SK-N-SH (cell line): ENCODE measurements around the gene TNRC6C. TPM values are rescaled to one million over a fixed set of nuclear protein-coding genes. Genes with fewer than 3 reads are reported as not detected.
"Not testable (repeated sequence)": the region's sequence is repeated elsewhere in the genome, so short reads cannot be mapped to it uniquely, and the experiment has no call there.

Experiments
- CTCF ChIA-PET: fragments of 300-600, 350-600 bp; formaldehyde crosslinking; extraction: SDS; loops from one replicate; lab custom pipeline; 2021; lab: Yijun Ruan, JAX
- POLR2A ChIA-PET: fragments of 350-600 bp; sonication (Branson Sonifier 250); formaldehyde crosslinking; extraction: SDS; loops from one replicate; lab custom pipeline; 2020; ENCODE audit warnings: antibody characterized with exemption, inconsistent platforms; lab: Yijun Ruan, JAX
- DNase-seq: peaks from one replicate; pipeline ENCODE4 v3.0.0; 2012
- H2AFZ ChIP-seq: fragments of 200-600 bp; sonication (generic); 2 replicates; pipeline ENCODE4 v1.8.1; 2016; ENCODE audit warnings: antibody characterized with exemption, mild to moderate bottlenecking, low read depth
- H3F3A ChIP-seq: fragments of 200-600 bp; sonication (generic); replicated peaks from 2 replicates; pipeline ENCODE3; 2016; ENCODE audit warnings: antibody characterized with exemption, mild to moderate bottlenecking; ENCODE audit not compliant: insufficient read depth
- H3K27ac ChIP-seq, 2 experiments: fragments of 200-500 bp in 1 of 2; fragments of 200-600 bp in 1 of 2; sonication (Bioruptor generic) in 1 of 2; sonication (generic), shearing (Covaris generic) in 1 of 2; 2 replicates each; pipeline versions ENCODE4 v1.5.1 to v1.6.1; 2014 to 2016; ENCODE audit warnings: low read depth in 2 of 2, inconsistent platforms in 1 of 2, low read length in 1 of 2, mild to moderate bottlenecking in 1 of 2, mixed read lengths in 1 of 2
- H3K27me3 ChIP-seq: fragments of 200-600 bp; sonication (generic), shearing (Covaris generic); 2 replicates; pipeline ENCODE4 v1.6.1; 2016; ENCODE audit warnings: mixed run types; ENCODE audit not compliant: insufficient read depth
- H3K36me3 ChIP-seq, 2 experiments: fragments of 200-500 bp in 1 of 2; fragments of 200-600 bp in 1 of 2; sonication (Bioruptor generic) in 1 of 2; sonication (generic) in 1 of 2; replicated peaks in 1 of 2; 2 replicates each; pipeline versions ENCODE3 to v1.5.1; 2014 to 2016; ENCODE audit warnings: low read length in 1 of 2, mild to moderate bottlenecking in 1 of 2; ENCODE audit not compliant: insufficient read depth in 2 of 2, control insufficient read depth in 1 of 2
- H3K4me1 ChIP-seq, 2 experiments: fragments of 200-500 bp in 1 of 2; fragments of 200-600 bp in 1 of 2; sonication (Bioruptor generic) in 1 of 2; sonication (generic), shearing (Covaris generic) in 1 of 2; 2 replicates each; pipeline versions ENCODE4 v1.5.1 to v1.6.1; 2014 to 2016; ENCODE audit warnings: low read depth in 1 of 2, low read length in 1 of 2, mixed run types in 1 of 2; ENCODE audit not compliant: insufficient read depth in 2 of 2, control insufficient read depth in 1 of 2
- H3K4me2 ChIP-seq: fragments of 200-600 bp; sonication (generic), shearing (Covaris generic); 2 replicates; pipeline ENCODE4 v1.6.1; 2017; ENCODE audit warnings: mixed run types
- H3K4me3 ChIP-seq, 2 experiments: fragments of 200-500 bp in 1 of 2; fragments of 200-600 bp in 1 of 2; sonication (Bioruptor generic) in 1 of 2; sonication (generic), shearing (Covaris generic) in 1 of 2; 2 replicates each; pipeline versions ENCODE4 v1.5.1 to v1.8.1; 2014 to 2016; ENCODE audit warnings: low read depth in 2 of 2, inconsistent platforms in 1 of 2, low read length in 1 of 2, mild to moderate bottlenecking in 1 of 2, mixed read lengths in 1 of 2, moderate library complexity in 1 of 2
- H3K79me2 ChIP-seq: fragments of 200-600 bp; sonication (generic); 2 replicates; pipeline ENCODE4 v1.8.1; 2017; ENCODE audit warnings: mild to moderate bottlenecking; ENCODE audit not compliant: insufficient read depth
- H3K9ac ChIP-seq: fragments of 200-600 bp; sonication (generic); 2 replicates; pipeline ENCODE4 v1.6.1; 2017; ENCODE audit warnings: mixed run types
- H3K9me2 ChIP-seq: fragments of 200-600 bp; sonication (generic); 2 replicates; pipeline ENCODE4 v1.6.1; 2017; ENCODE audit warnings: mixed run types
- H3K9me3 ChIP-seq: fragments of 200-600 bp; sonication (generic); 2 replicates; pipeline ENCODE4 v1.6.1; 2017; ENCODE audit warnings: mixed run types, mild to moderate bottlenecking, moderate library complexity
- H4K20me1 ChIP-seq: fragments of 200-600 bp; sonication (generic); 2 replicates; pipeline ENCODE4 v1.6.1; 2017; ENCODE audit warnings: mild to moderate bottlenecking, mixed run types; ENCODE audit not compliant: insufficient read depth
- EP300 ChIP-seq, 2 experiments: IDR thresholded peaks; 2 replicates each; pipeline versions ENCODE4 v1.4.0 to v1.6.1; 2012; ENCODE audit warnings: borderline replicate concordance in 1 of 2, low read depth in 1 of 2, low read length in 1 of 2
- FOXJ3 ChIP-seq: sonication (generic); formaldehyde crosslinking; IDR thresholded peaks from 2 replicates; pipeline ENCODE4 v1.5.1; 2020; ENCODE audit warnings: mild to moderate bottlenecking, missing genetic modification reagents
- FOXM1 ChIP-seq: IDR thresholded peaks from 2 replicates; pipeline ENCODE4 v1.4.0; 2012; ENCODE audit warnings: low read depth, mild to moderate bottlenecking
- RAD21 ChIP-seq: IDR thresholded peaks from 2 replicates; pipeline ENCODE4 v1.6.1; 2012; ENCODE audit warnings: mild to moderate bottlenecking, low read length
- REST ChIP-seq: IDR thresholded peaks from 2 replicates; pipeline ENCODE4 v1.6.1; 2012; ENCODE audit warnings: mild to moderate bottlenecking, low read depth, low read length, moderate library complexity
- TEAD4 ChIP-seq: IDR thresholded peaks from 2 replicates; pipeline ENCODE4 v1.4.0; 2012; ENCODE audit warnings: mild to moderate bottlenecking, borderline replicate concordance; ENCODE audit not compliant: insufficient read depth
- WGBS: methylation state at CpG from one replicate; pipeline ENCODE4 v1.1.6; 2017; ENCODE audit warnings: low lambda C conversion rate; 5-methylcytosine and 5-hydroxymethylcytosine counted together
- polyA plus RNA-seq, 3 experiments: library from polyadenylated mRNA; depleted of rRNA; stranded (reverse); fragments of >200 nt; gene quantifications; 2 replicates each; pipeline ENCODE4 v1.2.3, GENCODE V29; 2012
- TF ChIP-seq, protein P1 (sequence below): IDR thresholded peaks from 2 replicates; pipeline ENCODE4; 2012
- TF ChIP-seq, protein P2 (sequence below): IDR thresholded peaks from 2 replicates; pipeline ENCODE4 v1.4.0; 2012; ENCODE audit warnings: low read depth, borderline replicate concordance
- TF ChIP-seq, protein P3 (sequence below): IDR thresholded peaks from 2 replicates; pipeline ENCODE4 v1.4.0; 2012; ENCODE audit warnings: low read depth

TNRC6C gene
- polyA plus RNA-seq, 1 of the 3 experiments (the other 2 are of a cell fraction), result 2.2 TPM

DNA sequence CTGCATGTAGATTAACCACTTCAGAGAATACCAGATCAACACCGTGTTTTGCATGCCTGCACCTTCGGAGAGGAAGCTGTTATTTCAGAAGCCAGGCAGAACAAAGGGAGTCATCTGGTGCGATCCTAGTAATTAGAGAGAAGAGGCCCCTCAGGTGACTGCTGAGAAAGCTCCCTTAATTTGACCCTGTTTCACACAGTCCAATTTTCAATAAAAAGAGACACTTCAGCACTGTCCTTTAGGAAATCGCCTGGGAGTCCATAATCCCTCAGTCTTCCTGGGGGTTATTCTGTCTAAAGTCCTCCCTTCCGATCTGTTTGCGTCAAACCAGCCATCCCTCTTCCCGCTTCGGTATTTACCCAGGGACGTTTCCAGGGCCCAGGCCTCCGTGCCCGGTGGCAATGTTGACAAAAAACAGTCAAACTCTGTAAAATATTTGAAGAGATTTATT lies 23.4 kb upstream of the TNRC6C start:
- ChIA-PET POLR2A (no interaction called here), CTCF (interaction anchor here (1.1 kb wide), 1 partner anchor 13 kb away, joined by 3 read pairs; no protein-coding TSS in a partner anchor)
- Histone ChIP-seq H3K27me3 (peaks cover 26% of the 10 kb centered on the region; the same call in 1 of the 2 replicates), H3K4me3 (no peak overlapping the region), H3K9me2 (no peaks in the 10 kb centered on the region), H2AFZ (no peak overlapping the region), H4K20me1 (no peaks in the 10 kb centered on the region), H3K4me2 (no peak overlapping the region), H3F3A (no peaks in the 10 kb centered on the region), H3K27ac (no peak overlapping the region), H3K79me2 (no peaks in the 10 kb centered on the region), H3K9me3 (no peaks in the 10 kb centered on the region), H3K4me1 (peaks cover 0 to 15% of the 10 kb centered on the region in 2 experiments; a peak in 1 of 4 replicates), H3K9ac (no peak overlapping the region), H3K36me3 (no peaks in the 10 kb centered on the region)
- no peak for TF ChIP-seq EP300 (IDR thresholded peaks at IDR 0.05; ENCODE audit: borderline replicate concordance in 1 of 2, low read depth in 1 of 2, low read length in 1 of 2)
- TF ChIP-seq TEAD4, result no peak
- TF ChIP-seq, protein P1, sequence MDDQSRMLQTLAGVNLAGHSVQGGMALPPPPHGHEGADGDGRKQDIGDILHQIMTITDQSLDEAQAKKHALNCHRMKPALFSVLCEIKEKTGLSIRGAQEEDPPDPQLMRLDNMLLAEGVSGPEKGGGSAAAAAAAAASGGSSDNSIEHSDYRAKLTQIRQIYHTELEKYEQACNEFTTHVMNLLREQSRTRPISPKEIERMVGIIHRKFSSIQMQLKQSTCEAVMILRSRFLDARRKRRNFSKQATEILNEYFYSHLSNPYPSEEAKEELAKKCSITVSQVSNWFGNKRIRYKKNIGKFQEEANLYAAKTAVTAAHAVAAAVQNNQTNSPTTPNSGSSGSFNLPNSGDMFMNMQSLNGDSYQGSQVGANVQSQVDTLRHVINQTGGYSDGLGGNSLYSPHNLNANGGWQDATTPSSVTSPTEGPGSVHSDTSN, result no peak
- TF ChIP-seq, protein P2, sequence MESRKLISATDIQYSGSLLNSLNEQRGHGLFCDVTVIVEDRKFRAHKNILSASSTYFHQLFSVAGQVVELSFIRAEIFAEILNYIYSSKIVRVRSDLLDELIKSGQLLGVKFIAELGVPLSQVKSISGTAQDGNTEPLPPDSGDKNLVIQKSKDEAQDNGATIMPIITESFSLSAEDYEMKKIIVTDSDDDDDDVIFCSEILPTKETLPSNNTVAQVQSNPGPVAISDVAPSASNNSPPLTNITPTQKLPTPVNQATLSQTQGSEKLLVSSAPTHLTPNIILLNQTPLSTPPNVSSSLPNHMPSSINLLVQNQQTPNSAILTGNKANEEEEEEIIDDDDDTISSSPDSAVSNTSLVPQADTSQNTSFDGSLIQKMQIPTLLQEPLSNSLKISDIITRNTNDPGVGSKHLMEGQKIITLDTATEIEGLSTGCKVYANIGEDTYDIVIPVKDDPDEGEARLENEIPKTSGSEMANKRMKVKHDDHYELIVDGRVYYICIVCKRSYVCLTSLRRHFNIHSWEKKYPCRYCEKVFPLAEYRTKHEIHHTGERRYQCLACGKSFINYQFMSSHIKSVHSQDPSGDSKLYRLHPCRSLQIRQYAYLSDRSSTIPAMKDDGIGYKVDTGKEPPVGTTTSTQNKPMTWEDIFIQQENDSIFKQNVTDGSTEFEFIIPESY, result no peak
- TF ChIP-seq FOXM1, result no peak
- no peak for TF ChIP-seq FOXJ3
- TF ChIP-seq RAD21, result no peak
- TF ChIP-seq REST, result no peak
- TF ChIP-seq, protein P3, sequence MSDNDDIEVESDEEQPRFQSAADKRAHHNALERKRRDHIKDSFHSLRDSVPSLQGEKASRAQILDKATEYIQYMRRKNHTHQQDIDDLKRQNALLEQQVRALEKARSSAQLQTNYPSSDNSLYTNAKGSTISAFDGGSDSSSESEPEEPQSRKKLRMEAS, result no peak
- DNase-seq, result no peak
- 68% methylated on average over 11 of the region's 11 CpGs for WGBS

- not testable (repeated sequence) for H3K4me3 ChIP-seq, DNase-seq, H3K9ac ChIP-seq, H3K36me3 ChIP-seq, H4K20me1 ChIP-seq, H3K9me2 ChIP-seq, H2AFZ ChIP-seq, H3K79me2 ChIP-seq, H3K27ac ChIP-seq, H3K4me1 ChIP-seq, H3K9me3 ChIP-seq, H3F3A ChIP-seq, H3K4me2 ChIP-seq
- 58% methylated on average over 6 of the region's 6 CpGs for WGBS
- POLR2A ChIA-PET, result interaction anchor here (4.2 kb wide), 1 partner anchor 22 kb away, joined by 20 read pairs; the partner anchor contains the start of gene TNRC6C
- peaks cover 32% of the 10 kb centered on the region; the same call in 1 of the 2 replicates for H3K27me3 ChIP-seq
- CTCF ChIA-PET, result interaction anchor here (1.0 to 1.1 kb wide), 2 partner anchors 13 to 149 kb away, joined by 3 read pairs; no protein-coding TSS in a partner anchor
Observed at GRCh38 chr17:77935744-77936143, 22.8 kb upstream of the TNRC6C start.
